Bone marrow (tissue), 2 donors: ENCODE measurements around the gene INPP5E.

Experiments
- DNase-seq, 2 donors: peaks; one replicate each; lab custom pipeline; 2025; lab: John Stamatoyannopoulos, UW

INPP5E gene

GRCh38 chr9:136381966-136382513 is 57.6 kb downstream of the INPP5E start:
- no peak for DNase-seq

- no peak for DNase-seq
These were observed 58.3 kb downstream of the INPP5E start for GRCh38 chr9:136381311-136381710.

- no peak for DNase-seq
These were observed 59.3 kb downstream of the INPP5E start for GRCh38 chr9:136380381-136380780.

- DNase-seq: no peak
These were observed 59.8 kb downstream of the INPP5E start for GRCh38 chr9:136379891-136380290.

GRCh38 chr9:136379401-136379800 is 60.2 kb downstream of the INPP5E start:
- DNase-seq: no peak

- DNase-seq: no peak
These were observed 60.7 kb downstream of the INPP5E start for GRCh38 chr9:136379003-136379287.
